Measurements from ENCODE around the gene MUS81.
"Not testable (repeated sequence)": the region's sequence is repeated elsewhere in the genome, so short reads cannot be mapped to it uniquely, and the experiment has no call there.

The MUS81 gene

GRCh38 chr11:65873318-65874156 is 13.3 kb downstream of the MUS81 start:
- peak; percentile 95 for DNase-seq

GRCh38 chr11:65879617-65880016 is 19.4 kb downstream of the MUS81 start, which contains the start of gene CTSW:
CTSW (plus strand) TSS chr11:65879837; CDS start chr11:65879855, 18 bp downstream.
- no peak for DNase-seq

- no peak for DNase-seq
Observed at GRCh38 chr11:65880027-65880426, 19.8 kb downstream of the MUS81 start.

GRCh38 chr11:65880844-65881421 is 20.7 kb downstream of the MUS81 start:
- DNase-seq, result no peak

GRCh38 chr11:65882120-65883057 is 22.2 kb downstream of the MUS81 start:
- DNase-seq, result no peak

GRCh38 chr11:65883058-65883761 is 23.0 kb downstream of the MUS81 start:
- DNase-seq, result no peak

GRCh38 chr11:65883786-65884715 is 23.8 kb downstream of the MUS81 start:
- no peak for DNase-seq

- DNase-seq, result peak; percentile 74
Observed at GRCh38 chr11:65884716-65885092, 24.5 kb downstream of the MUS81 start.

- no peak for DNase-seq
Observed at GRCh38 chr11:65885231-65885630, 25.0 kb downstream of the MUS81 start.

- DNase-seq, result no peak
Observed at GRCh38 chr11:65885808-65886536, 25.7 kb downstream of the MUS81 start.

- DNase-seq, result no peak
Observed at GRCh38 chr11:65886826-65887722, 26.8 kb downstream of the MUS81 start.

GRCh38 chr11:65887723-65888162 is 27.5 kb downstream of the MUS81 start:
- no peak for DNase-seq

GRCh38 chr11:65888163-65888814 is 28.1 kb downstream of the MUS81 start, which contains the start of gene FIBP:
FIBP (minus strand) TSS chr11:65888471; CDS start chr11:65888418, 53 bp downstream.
- DNase-seq, result peak; percentile 98

GRCh38 chr11:65890324-65891218 is 30.3 kb downstream of the MUS81 start, which contains the start of gene CCDC85B:
CCDC85B (plus strand) TSS chr11:65890673; CDS start chr11:65890784, 111 bp downstream.
- DNase-seq, result peak; percentile 97

- DNase-seq, result no peak
Observed at GRCh38 chr11:65891219-65892136, 31.2 kb downstream of the MUS81 start.

GRCh38 chr11:65892137-65892540 is 31.9 kb downstream of the MUS81 start:
- not testable (repeated sequence) for DNase-seq
